T-cell (primary cell): ENCODE data around the gene DPY19L1. TPM values are rescaled to one million over a fixed set of nuclear protein-coding genes. Genes with fewer than 3 reads are reported as not detected.
"Not testable (repeated sequence)": the region's sequence is repeated elsewhere in the genome, so short reads cannot be mapped to it uniquely, and the experiment has no call there.

ENCODE experiments used
- ATAC-seq, 4 experiments: fragments of 200-7000 bp in 3 of 4; fragments of 150-1000 bp in 1 of 4; cut with Tn5 transposase; replicated peaks in 1 of 4; 1 replicate in 3 of 4; 2 replicates in 1 of 4; pipeline ENCODE4 v1.10.0; 2021; ENCODE audit warnings: moderate library complexity in 3 of 4, mild to moderate bottlenecking in 2 of 4, moderate number of reproducible peaks in 1 of 4
- CTCF ChIA-PET, 2 donors: fragments of 300-600 bp; sonication (Branson Sonifier 250); formaldehyde crosslinking; loops; one replicate each; lab custom pipeline; 2022; ENCODE audit warnings: antibody characterized with exemption in 2 of 2; lab: Charles Lee
- POLR2A ChIA-PET, 2 donors: fragments of 300-600 bp; sonication (Branson Sonifier 250); formaldehyde crosslinking; loops; one replicate each; lab custom pipeline; 2022; ENCODE audit warnings: antibody characterized with exemption in 2 of 2; lab: Charles Lee
- DNase-seq, 35 experiments: peaks; one replicate each; pipeline versions ENCODE4 v3.0.0 to v3.0.0-alpha.2; 2013 to 2023
- H3K27ac ChIP-seq: one replicate; pipeline ENCODE4 v1.5.1; 2013; ENCODE audit warnings: low read length
- H3K27me3 ChIP-seq, 2 experiments: replicated peaks in 1 of 2; 1 replicate in 1 of 2; 2 replicates in 1 of 2; pipeline versions ENCODE4 v1.6.1 to v1.7.0; 2013; ENCODE audit warnings: low read length in 1 of 2, mixed read lengths in 1 of 2; ENCODE audit not compliant: control insufficient read depth in 2 of 2, insufficient read depth in 2 of 2; ENCODE audit errors: extremely low read depth in 1 of 2
- H3K36me3 ChIP-seq, 2 donors: 1 replicate in 1 of 2; 2 replicates in 1 of 2; pipeline versions ENCODE4 v1.6.1 to v1.7.0; 2013; ENCODE audit warnings: low read length in 1 of 2; ENCODE audit not compliant: control insufficient read depth in 2 of 2, insufficient read depth in 1 of 2; ENCODE audit errors: extremely low read depth in 1 of 2
- H3K4me1 ChIP-seq, 2 experiments: 1 replicate in 1 of 2; 2 replicates in 1 of 2; pipeline versions ENCODE4 v1.6.1 to v1.7.0; 2013; ENCODE audit warnings: low read length in 2 of 2, mixed read lengths in 1 of 2; ENCODE audit not compliant: insufficient read depth in 2 of 2, control insufficient read depth in 1 of 2; ENCODE audit errors: extremely low read depth in 1 of 2
- H3K4me3 ChIP-seq, 2 donors: 1 replicate in 1 of 2; 2 replicates in 1 of 2; pipeline versions ENCODE4 v1.5.1 to v1.7.0; 2013; ENCODE audit warnings: mild to moderate bottlenecking in 2 of 2, low read length in 1 of 2, moderate library complexity in 1 of 2; ENCODE audit not compliant: control insufficient read depth in 1 of 2; ENCODE audit errors: extremely low read depth in 1 of 2
- H3K9me3 ChIP-seq: 2 replicates; pipeline ENCODE4 v1.7.0; 2013
- H3K27ac Mint-ChIP-seq, 2 donors: one replicate each; pipeline ENCODE4 v1.8.0; 2020 to 2021; ENCODE audit warnings: mild to moderate bottlenecking in 2 of 2, mixed read lengths in 2 of 2
- H3K27me3 Mint-ChIP-seq, 2 donors: one replicate each; pipeline ENCODE4 v1.8.0; 2021 to 2022; ENCODE audit warnings: mixed read lengths in 2 of 2
- H3K36me3 Mint-ChIP-seq: one replicate; pipeline ENCODE4 v1.8.0; 2021; ENCODE audit warnings: mixed read lengths
- H3K4me1 Mint-ChIP-seq, 3 donors: one replicate each; pipeline ENCODE4 v1.8.0; 2020 to 2022; ENCODE audit warnings: mixed read lengths in 3 of 3, mild to moderate bottlenecking in 1 of 3
- H3K4me3 Mint-ChIP-seq, 3 donors: one replicate each; pipeline ENCODE4 v1.8.0; 2020 to 2022; ENCODE audit warnings: mild to moderate bottlenecking in 3 of 3, mixed read lengths in 3 of 3, moderate library complexity in 3 of 3
- H3K9me3 Mint-ChIP-seq, 3 donors: one replicate each; pipeline ENCODE4 v1.8.0; 2020 to 2022; ENCODE audit warnings: mixed read lengths in 3 of 3
- WGBS: methylation state at CpG from one replicate; pipeline ENCODE4 v1.1.5; 2013; ENCODE audit warnings: missing lambda C conversion rate; ENCODE audit not compliant: insufficient coverage; 5-methylcytosine and 5-hydroxymethylcytosine counted together
- total RNA-seq, 35 experiments: library from RNA in 6 of 35; stranded (reverse) in 6 of 35; fragments of 120-200 nt in 1 of 35; gene quantifications; one replicate each; pipeline versions ENCODE4 v1.2.1 to v1.2.4 and lab custom pipeline; 2013 to 2026

The DPY19L1 gene
- total RNA-seq, 5 donors from 2014 or later (not counting 1 experiment from before 2014, with no cell fraction given): 6.6 to 10.5 (median 10.3) TPM

DNA sequence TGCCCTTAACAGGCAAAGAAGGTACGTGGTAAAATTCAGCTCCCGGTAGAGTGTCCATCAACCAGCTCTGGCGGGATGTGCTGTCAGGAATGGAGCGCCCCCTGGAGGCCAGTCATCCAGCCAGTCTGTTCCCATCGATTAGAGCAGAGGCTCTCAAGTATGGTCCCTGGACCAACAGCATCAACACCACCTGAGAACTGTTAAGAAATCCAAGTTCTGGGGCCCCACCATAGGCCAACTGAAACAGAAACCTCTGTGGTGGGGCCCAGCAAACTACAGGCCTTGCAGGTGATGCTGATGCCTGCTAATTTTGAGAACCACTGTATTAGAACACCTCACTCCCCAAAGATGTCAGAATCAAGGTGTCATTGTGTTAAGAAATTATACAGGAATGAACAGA lies 109.2 kb downstream of the DPY19L1 start:
- POLR2A ChIA-PET: no interaction called here
- Mint-ChIP-seq H3K27me3 (no peaks in the 10 kb centered on the region), H3K9me3 (no peaks in the 10 kb centered on the region), H3K27ac (no peak overlapping the region), H3K4me1 (no peaks in the 10 kb centered on the region), H3K36me3 (peaks cover 21% of the 10 kb centered on the region), H3K4me3 (no peak overlapping the region)
- CTCF ChIA-PET: no interaction called here
- WGBS: 80% methylated on average over 4 of the region's 5 CpGs
- Histone ChIP-seq H3K4me1 (no peaks in the 10 kb centered on the region), H3K27ac (no peak overlapping the region), H3K27me3 (no peaks in the 10 kb centered on the region), H3K36me3 (no peaks in the 10 kb centered on the region), H3K4me3 (no peak overlapping the region), H3K9me3 (no peaks in the 10 kb centered on the region)
- DNase-seq (peak in 24 of 35 experiments; percentile 1 to 39 (median 12)), ATAC-seq (peak in 1 of 4 experiments; percentile 27)

DNA sequence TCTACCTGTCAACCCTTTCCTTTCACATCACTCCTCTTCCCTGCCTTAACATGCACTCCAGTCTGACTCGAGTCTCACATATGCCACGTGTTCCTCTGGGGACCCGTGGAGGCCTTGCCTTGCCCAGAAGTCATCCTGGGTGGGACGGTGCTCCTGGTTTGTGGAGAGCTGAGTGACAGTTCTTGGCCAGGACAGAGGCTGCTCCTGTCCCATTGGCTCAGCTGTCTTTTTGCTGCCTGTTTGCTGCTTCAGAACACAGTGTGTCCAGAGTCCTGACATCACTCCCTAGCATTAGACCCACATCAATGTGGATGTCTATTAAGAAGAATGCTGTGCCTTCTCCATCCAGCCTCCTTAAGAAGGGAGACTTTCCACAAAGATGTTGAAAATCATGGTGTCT lies 116.8 kb downstream of the DPY19L1 start:
- H3K4me1 Mint-ChIP-seq, POLR2A ChIA-PET, H3K27ac ChIP-seq, H3K9me3 Mint-ChIP-seq, H3K36me3 Mint-ChIP-seq, H3K27ac Mint-ChIP-seq, DNase-seq, H3K9me3 ChIP-seq, H3K27me3 ChIP-seq, CTCF ChIA-PET, H3K4me3 Mint-ChIP-seq, ATAC-seq, H3K36me3 ChIP-seq, H3K4me1 ChIP-seq, H3K4me3 ChIP-seq: not testable (repeated sequence)
- peaks cover 12 to 13% of the 10 kb centered on the region in 2 donors for H3K27me3 Mint-ChIP-seq
- no CpG with 5 or more reads among the region's 4 CpGs for WGBS

DNA sequence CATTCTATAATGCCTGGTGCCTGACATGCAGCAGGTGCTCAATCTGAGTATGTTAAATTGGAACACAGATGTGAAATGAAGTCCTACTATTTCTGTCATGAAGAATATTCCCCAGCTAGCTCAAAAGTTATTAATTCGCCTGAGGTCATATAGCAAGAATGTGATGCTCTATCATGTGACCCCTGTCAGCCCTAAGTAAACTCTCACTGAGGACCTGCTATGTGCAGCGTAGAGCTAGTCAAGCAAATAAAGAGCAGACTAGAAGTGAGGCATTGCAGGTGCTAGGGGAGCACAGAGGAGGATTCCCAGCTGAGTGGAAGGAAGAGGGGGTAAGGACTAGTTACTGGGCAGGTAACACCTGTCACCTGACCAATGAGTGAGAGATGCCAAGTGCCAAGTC lies 118.2 kb downstream of the DPY19L1 start:
- ATAC-seq, H3K27me3 ChIP-seq, DNase-seq, H3K4me3 ChIP-seq, H3K4me1 Mint-ChIP-seq, H3K9me3 ChIP-seq, H3K36me3 Mint-ChIP-seq, H3K36me3 ChIP-seq, H3K27ac ChIP-seq, POLR2A ChIA-PET, H3K27ac Mint-ChIP-seq, H3K4me1 ChIP-seq, H3K4me3 Mint-ChIP-seq: not testable (repeated sequence)
- peaks cover 13 to 14% of the 10 kb centered on the region in 2 donors for H3K27me3 Mint-ChIP-seq
- peaks cover 0 to 12% (median 7%) of the 10 kb centered on the region in 3 donors for H3K9me3 Mint-ChIP-seq
- CTCF ChIA-PET: interaction anchor here in 1 of 2 donors (0.6 kb wide), 1 partner anchor 1902 kb away, joined by 3 read pairs; no protein-coding TSS in a partner anchor
- 100% methylated on average over 1 of the region's 2 CpGs for WGBS

DNA sequence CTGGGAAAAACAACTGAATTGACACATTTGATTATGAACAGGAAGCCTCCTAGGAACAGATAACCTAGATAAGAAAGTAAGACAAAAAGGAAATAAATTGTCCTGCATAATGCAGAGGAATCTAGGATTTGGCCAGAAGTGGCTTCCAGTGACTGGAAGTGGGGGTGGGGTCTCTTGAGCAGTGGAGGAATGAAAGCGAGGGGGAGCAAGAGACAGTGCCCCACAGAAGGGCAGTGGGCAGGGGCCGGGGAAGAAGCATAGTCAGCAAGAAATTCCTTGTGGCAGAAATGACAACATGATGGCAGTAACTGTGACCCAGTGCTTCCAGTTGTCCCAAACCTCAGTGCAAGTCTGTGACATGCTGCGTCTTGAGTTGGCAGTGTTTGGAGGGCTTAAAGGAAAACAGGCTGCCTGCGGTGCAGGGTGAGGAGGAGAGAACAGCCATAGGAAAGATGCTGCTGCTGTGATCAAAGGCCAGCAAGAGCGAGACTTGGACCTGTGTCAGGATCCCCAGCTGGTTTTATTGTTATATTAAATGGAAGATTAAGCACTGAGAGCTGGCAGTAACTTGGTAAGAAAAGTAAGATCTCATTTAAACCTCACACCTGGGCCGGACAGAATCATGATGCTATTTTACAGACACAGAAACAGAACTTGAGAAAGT lies 119.0 kb downstream of the DPY19L1 start:
- H3K27ac ChIP-seq, H3K36me3 Mint-ChIP-seq, POLR2A ChIA-PET, H3K27ac Mint-ChIP-seq, H3K4me3 ChIP-seq, H3K27me3 ChIP-seq, ATAC-seq, H3K4me3 Mint-ChIP-seq, DNase-seq, H3K9me3 ChIP-seq, CTCF ChIA-PET, H3K4me1 ChIP-seq, H3K36me3 ChIP-seq, H3K4me1 Mint-ChIP-seq: not testable (repeated sequence)
- H3K27me3 Mint-ChIP-seq: peaks cover 13 to 19% of the 10 kb centered on the region in 2 donors
- WGBS: no CpG with 5 or more reads among the region's 6 CpGs
- H3K9me3 Mint-ChIP-seq: peaks cover 0 to 13% (median 12%) of the 10 kb centered on the region in 3 donors

DNA sequence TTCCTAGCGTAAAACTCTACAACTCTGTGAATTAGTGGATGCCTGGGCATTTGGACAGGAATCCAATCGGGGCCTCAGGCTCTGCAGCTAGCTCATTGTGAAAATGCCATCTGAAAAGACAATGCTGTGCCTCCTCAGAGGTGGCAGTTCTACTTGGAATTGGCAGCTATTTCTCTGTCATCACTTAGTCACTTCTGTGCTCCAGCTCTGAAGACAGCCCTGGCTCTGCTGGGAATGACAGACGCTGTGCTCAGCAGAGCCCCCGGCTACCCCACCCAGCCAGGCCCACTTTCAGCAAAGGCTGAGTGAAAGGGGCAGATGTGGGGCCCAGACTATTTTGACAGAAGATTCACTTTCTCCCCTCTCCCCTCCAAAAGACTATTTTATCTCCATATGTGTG lies 119.8 kb downstream of the DPY19L1 start:
- H3K9me3 ChIP-seq, H3K4me3 ChIP-seq, H3K36me3 ChIP-seq, CTCF ChIA-PET, H3K27ac ChIP-seq, H3K4me1 ChIP-seq, ATAC-seq, POLR2A ChIA-PET, H3K27ac Mint-ChIP-seq, H3K4me1 Mint-ChIP-seq, H3K27me3 ChIP-seq, DNase-seq, H3K4me3 Mint-ChIP-seq, H3K36me3 Mint-ChIP-seq: not testable (repeated sequence)
- H3K27me3 Mint-ChIP-seq: peaks cover 13 to 19% of the 10 kb centered on the region in 2 donors
- WGBS: 80% methylated on average over 1 of the region's 4 CpGs
- peaks cover 0 to 13% (median 12%) of the 10 kb centered on the region in 3 donors for H3K9me3 Mint-ChIP-seq

DNA sequence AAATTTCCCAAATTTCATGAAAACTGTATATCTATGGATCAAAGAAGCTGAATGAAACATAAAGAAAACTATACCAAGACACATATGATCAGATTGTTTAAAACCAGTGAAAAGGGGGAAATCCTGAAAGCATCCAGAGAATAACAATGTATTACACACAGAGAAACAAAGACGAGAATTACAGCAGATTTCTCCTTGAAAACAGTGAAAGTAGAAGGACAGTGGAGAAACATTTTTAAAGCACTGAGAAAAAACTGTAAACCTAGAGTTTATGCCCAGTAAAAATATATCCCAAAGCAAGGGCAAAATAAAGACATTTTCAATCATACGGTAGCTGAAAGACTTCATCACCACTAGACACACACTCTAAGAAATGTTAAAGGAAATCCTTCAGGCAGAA lies 121.0 kb downstream of the DPY19L1 start:
- POLR2A ChIA-PET: no interaction called here
- H3K36me3 ChIP-seq: no peaks in the 10 kb centered on the region
- no peaks in the 10 kb centered on the region for H3K9me3 ChIP-seq
- no CpG with 5 or more reads among the region's 2 CpGs for WGBS
- no peaks in the 10 kb centered on the region for H3K4me1 Mint-ChIP-seq
- H3K27ac ChIP-seq: no peak overlapping the region
- CTCF ChIA-PET: no interaction called here
- DNase-seq (no peak), ATAC-seq (no peak)
- H3K27ac Mint-ChIP-seq: no peak overlapping the region
- H3K27me3 Mint-ChIP-seq: peaks cover 14 to 15% of the 10 kb centered on the region in 2 donors
- no peak overlapping the region for H3K4me3 ChIP-seq
- H3K27me3 ChIP-seq: peaks cover 0 to 3% of the 10 kb centered on the region in 2 experiments
- peaks cover 0 to 13% (median 12%) of the 10 kb centered on the region in 3 donors for H3K9me3 Mint-ChIP-seq
- no peaks in the 10 kb centered on the region for H3K4me1 ChIP-seq
- no peak overlapping the region for H3K4me3 Mint-ChIP-seq
- no peaks in the 10 kb centered on the region for H3K36me3 Mint-ChIP-seq
